Measurements from ENCODE around the gene GJA8.
"Not testable (repeated sequence)": the region's sequence is repeated elsewhere in the genome, so short reads cannot be mapped to it uniquely, and the experiment has no call there.

The GJA8 gene

GRCh38 chr1:147902253-147902845 is at the start of gene GJA8:
GJA8 (plus strand) TSS chr1:147902795; CDS start chr1:147907956, 5,161 bp downstream.
- Mint-ChIP-seq H3K27me3 (ENCODE audit: low read depth) (peaks cover 19% of the 10 kb centered on the region), H3K27ac (no peak within 1 kb of the TSS), H3K36me3 (ENCODE audit: low read depth) (no peaks in the 10 kb centered on the region), H3K9me3 (no peaks in the 10 kb centered on the region), H3K4me1 (ENCODE audit: low read depth) (peaks cover 10% of the 10 kb centered on the region), H3K4me3 (no peak within 1 kb of the TSS)
- DNase-seq (ENCODE audit: low spot score), result no peak

DNA sequence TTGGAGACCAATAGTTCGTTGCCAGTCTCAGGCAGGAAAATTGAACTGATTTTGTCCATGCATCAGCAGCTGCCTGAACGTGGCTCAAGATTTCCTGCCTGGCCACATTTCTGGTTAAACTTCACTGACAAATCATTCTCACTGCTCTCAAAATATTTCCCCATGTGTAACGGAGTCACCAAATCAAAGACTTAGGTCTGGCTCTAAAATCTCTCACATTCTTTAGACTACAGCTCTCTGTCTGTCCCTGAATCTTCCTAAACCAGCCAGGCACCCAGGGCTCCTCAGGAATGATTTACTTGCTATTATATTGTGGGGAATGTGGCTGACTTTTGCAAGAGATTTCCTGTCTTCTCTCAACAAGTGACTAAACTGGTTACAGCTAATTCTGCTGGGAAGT is 49.2 kb upstream of the GJA8 start:
- no peaks in the 10 kb centered on the region for H3K9me3 Mint-ChIP-seq
- peaks cover 29% of the 10 kb centered on the region for H3K27me3 Mint-ChIP-seq (ENCODE audit: low read depth)
- no peak overlapping the region for H3K27ac Mint-ChIP-seq
- no peaks in the 10 kb centered on the region for H3K4me1 Mint-ChIP-seq (ENCODE audit: low read depth)
- no peak for DNase-seq (ENCODE audit: low spot score)
- no peak overlapping the region for H3K4me3 Mint-ChIP-seq
- H3K36me3 Mint-ChIP-seq (ENCODE audit: low read depth), result no peaks in the 10 kb centered on the region

DNA sequence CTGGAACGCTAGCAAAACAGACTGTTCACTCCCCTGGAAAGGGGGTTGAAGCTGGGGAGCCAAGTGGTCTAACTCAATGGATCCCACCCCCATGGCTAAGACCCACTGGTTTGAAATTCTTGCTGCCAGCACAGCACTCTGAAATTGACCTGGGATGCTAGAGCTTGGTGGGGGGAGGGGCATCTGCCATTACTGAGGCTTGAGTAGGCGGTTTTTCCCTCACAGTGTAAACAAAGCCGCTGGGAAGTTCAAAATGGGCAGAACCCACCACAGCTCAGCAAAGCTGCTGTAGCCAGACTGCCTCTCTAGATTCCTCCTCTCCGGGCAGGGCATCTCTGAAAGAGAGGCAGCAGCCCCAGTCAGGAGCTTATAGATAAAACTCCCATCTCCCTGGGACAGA is 47.6 kb upstream of the GJA8 start:
- not testable (repeated sequence) for H3K36me3 Mint-ChIP-seq (ENCODE audit: low read depth)

GRCh38 chr1:147855996-147856395 is 46.6 kb upstream of the GJA8 start:
- not testable (repeated sequence) for H3K36me3 Mint-ChIP-seq (ENCODE audit: low read depth); H3K4me3 Mint-ChIP-seq; H3K4me1 Mint-ChIP-seq (ENCODE audit: low read depth); H3K9me3 Mint-ChIP-seq; DNase-seq (ENCODE audit: low spot score); H3K27ac Mint-ChIP-seq
- H3K27me3 Mint-ChIP-seq (ENCODE audit: low read depth), result peaks cover 32% of the 10 kb centered on the region

More for the DNA sequence above, 47.6 kb upstream of the GJA8 start:
- not testable (repeated sequence) for H3K9me3 Mint-ChIP-seq; H3K4me3 Mint-ChIP-seq; H3K27ac Mint-ChIP-seq; DNase-seq (ENCODE audit: low spot score); H3K4me1 Mint-ChIP-seq (ENCODE audit: low read depth)
- peaks cover 32% of the 10 kb centered on the region for H3K27me3 Mint-ChIP-seq (ENCODE audit: low read depth)

- not testable (repeated sequence) for H3K36me3 Mint-ChIP-seq (ENCODE audit: low read depth); H3K4me1 Mint-ChIP-seq (ENCODE audit: low read depth); H3K9me3 Mint-ChIP-seq; H3K4me3 Mint-ChIP-seq; H3K27ac Mint-ChIP-seq; DNase-seq (ENCODE audit: low spot score)
- peaks cover 23% of the 10 kb centered on the region for H3K27me3 Mint-ChIP-seq (ENCODE audit: low read depth)
Observed at GRCh38 chr1:147867204-147867603, 35.4 kb upstream of the GJA8 start.

- no peaks in the 10 kb centered on the region for H3K36me3 Mint-ChIP-seq (ENCODE audit: low read depth)
- no peaks in the 10 kb centered on the region for H3K9me3 Mint-ChIP-seq
- DNase-seq (ENCODE audit: low spot score), result no peak
- H3K27me3 Mint-ChIP-seq (ENCODE audit: low read depth), result peaks cover 19% of the 10 kb centered on the region
- no peak overlapping the region for H3K27ac Mint-ChIP-seq
- H3K4me1 Mint-ChIP-seq (ENCODE audit: low read depth), result no peaks in the 10 kb centered on the region
- H3K4me3 Mint-ChIP-seq, result no peak overlapping the region
Observed at GRCh38 chr1:147878022-147878421, 24.6 kb upstream of the GJA8 start.

DNA sequence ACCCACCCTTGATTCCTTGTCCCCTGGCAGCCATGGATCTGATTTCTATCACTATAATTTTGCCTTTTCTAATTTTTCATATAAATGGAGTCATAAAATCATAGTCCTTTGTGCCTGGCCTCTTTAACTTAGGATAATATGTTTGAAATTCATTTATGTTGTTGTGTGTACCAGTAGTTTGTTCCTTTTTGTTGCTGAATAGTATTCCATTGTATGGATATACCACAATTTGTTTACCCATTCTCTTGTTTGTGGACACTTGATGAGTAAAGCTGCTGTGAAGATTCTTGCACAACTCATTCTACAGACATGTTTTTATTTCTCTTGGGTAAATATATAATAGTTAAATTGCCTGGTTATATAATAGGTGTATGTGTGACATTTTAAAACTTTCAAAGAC is 22.7 kb upstream of the GJA8 start:
- no peak overlapping the region for H3K27ac Mint-ChIP-seq
- H3K4me1 Mint-ChIP-seq (ENCODE audit: low read depth), result no peaks in the 10 kb centered on the region
- H3K9me3 Mint-ChIP-seq, result no peaks in the 10 kb centered on the region
- H3K4me3 Mint-ChIP-seq, result no peak overlapping the region
- H3K27me3 Mint-ChIP-seq (ENCODE audit: low read depth), result peaks cover 24% of the 10 kb centered on the region
- DNase-seq (ENCODE audit: low spot score), result no peak
- H3K36me3 Mint-ChIP-seq (ENCODE audit: low read depth), result no peaks in the 10 kb centered on the region

GRCh38 chr1:147882535-147882934 is 20.1 kb upstream of the GJA8 start:
- H3K9me3 Mint-ChIP-seq, result no peaks in the 10 kb centered on the region
- peaks cover 15% of the 10 kb centered on the region for H3K27me3 Mint-ChIP-seq (ENCODE audit: low read depth)
- H3K4me3 Mint-ChIP-seq, result no peak overlapping the region
- DNase-seq (ENCODE audit: low spot score), result no peak
- H3K27ac Mint-ChIP-seq, result no peak overlapping the region
- H3K36me3 Mint-ChIP-seq (ENCODE audit: low read depth), result no peaks in the 10 kb centered on the region
- H3K4me1 Mint-ChIP-seq (ENCODE audit: low read depth), result no peaks in the 10 kb centered on the region

- Mint-ChIP-seq H3K36me3 (ENCODE audit: low read depth) (no peaks in the 10 kb centered on the region), H3K4me3 (no peak overlapping the region), H3K9me3 (no peaks in the 10 kb centered on the region)
Observed at GRCh38 chr1:147890177-147890790, 12.3 kb upstream of the GJA8 start.

GRCh38 chr1:147891088-147891487 is 11.5 kb upstream of the GJA8 start:
- Mint-ChIP-seq H3K4me3 (no peak overlapping the region), H3K9me3 (no peaks in the 10 kb centered on the region), H3K27me3 (ENCODE audit: low read depth) (peaks cover 8% of the 10 kb centered on the region), H3K27ac (no peak overlapping the region), H3K36me3 (ENCODE audit: low read depth) (no peaks in the 10 kb centered on the region), H3K4me1 (ENCODE audit: low read depth) (no peaks in the 10 kb centered on the region)
- no peak for DNase-seq (ENCODE audit: low spot score)

More at GRCh38 chr1:147890177-147890790, 12.3 kb upstream of the GJA8 start:
- peaks cover 8% of the 10 kb centered on the region for H3K27me3 Mint-ChIP-seq (ENCODE audit: low read depth)
- H3K4me1 Mint-ChIP-seq (ENCODE audit: low read depth), result no peaks in the 10 kb centered on the region
- no peak overlapping the region for H3K27ac Mint-ChIP-seq
- peak; percentile 52 for DNase-seq (ENCODE audit: low spot score)

GRCh38 chr1:147892216-147892615 is 10.4 kb upstream of the GJA8 start:
- DNase-seq (ENCODE audit: low spot score), result no peak
- no peaks in the 10 kb centered on the region for H3K9me3 Mint-ChIP-seq
- no peaks in the 10 kb centered on the region for H3K4me1 Mint-ChIP-seq (ENCODE audit: low read depth)

DNA sequence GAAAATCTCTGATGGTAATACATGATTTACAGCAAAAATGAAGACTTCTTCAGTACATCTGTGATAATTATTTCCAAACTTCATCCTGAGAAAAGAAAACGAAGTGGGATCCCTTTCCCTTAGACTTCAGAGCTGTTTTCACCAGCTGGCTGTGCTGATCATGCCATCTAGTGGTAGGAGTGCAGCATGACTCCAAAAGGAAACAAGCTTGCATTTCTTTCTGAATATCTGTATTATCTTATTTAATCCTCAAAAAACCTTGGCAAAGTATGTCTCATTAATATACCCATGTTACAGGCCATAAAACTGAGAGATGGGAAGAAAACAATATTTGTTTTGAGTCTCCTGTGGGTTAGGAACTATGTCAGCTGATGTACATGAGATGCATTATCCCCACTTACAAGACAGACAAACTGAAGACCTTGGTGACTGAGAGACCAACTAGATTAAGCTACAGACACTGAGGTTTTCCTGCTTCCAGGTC is 9.8 kb upstream of the GJA8 start:
- Mint-ChIP-seq H3K27ac (no peak overlapping the region), H3K9me3 (no peaks in the 10 kb centered on the region), H3K4me3 (no peak overlapping the region), H3K27me3 (ENCODE audit: low read depth) (peaks cover 6% of the 10 kb centered on the region), H3K36me3 (ENCODE audit: low read depth) (no peaks in the 10 kb centered on the region), H3K4me1 (ENCODE audit: low read depth) (no peaks in the 10 kb centered on the region)
- no peak for DNase-seq (ENCODE audit: low spot score)

More at GRCh38 chr1:147892216-147892615, 10.4 kb upstream of the GJA8 start:
- Mint-ChIP-seq H3K4me3 (no peak overlapping the region), H3K36me3 (ENCODE audit: low read depth) (no peaks in the 10 kb centered on the region), H3K27me3 (ENCODE audit: low read depth) (peaks cover 6% of the 10 kb centered on the region), H3K27ac (no peak overlapping the region)

DNA sequence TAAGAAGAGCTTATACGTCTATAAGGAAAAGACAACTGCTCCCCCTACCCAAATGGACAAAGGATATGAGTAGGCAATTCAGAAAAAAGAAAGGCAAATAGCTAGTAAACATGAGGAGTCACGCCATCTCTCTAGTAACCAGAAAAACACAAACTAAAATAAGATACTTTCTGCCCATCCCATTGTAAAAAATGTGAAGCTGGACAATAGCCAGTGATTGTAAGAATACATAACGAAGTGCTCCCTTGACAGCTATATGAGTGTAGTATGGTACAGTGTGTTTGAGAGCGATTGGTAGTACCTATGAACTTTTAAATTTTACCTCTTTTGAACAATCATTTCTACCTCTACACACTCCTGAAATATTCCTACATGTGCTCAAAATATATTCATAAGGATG is 7.5 kb upstream of the GJA8 start:
- DNase-seq (ENCODE audit: low spot score), result no peak
- no peak overlapping the region for H3K4me3 Mint-ChIP-seq
- H3K27ac Mint-ChIP-seq, result no peak overlapping the region
- peaks cover 9% of the 10 kb centered on the region for H3K27me3 Mint-ChIP-seq (ENCODE audit: low read depth)
- no peaks in the 10 kb centered on the region for H3K36me3 Mint-ChIP-seq (ENCODE audit: low read depth)
- no peaks in the 10 kb centered on the region for H3K9me3 Mint-ChIP-seq
- no peaks in the 10 kb centered on the region for H3K4me1 Mint-ChIP-seq (ENCODE audit: low read depth)

- H3K4me1 Mint-ChIP-seq (ENCODE audit: low read depth), result no peaks in the 10 kb centered on the region
- peaks cover 15% of the 10 kb centered on the region for H3K27me3 Mint-ChIP-seq (ENCODE audit: low read depth)
- DNase-seq (ENCODE audit: low spot score), result no peak
- H3K4me3 Mint-ChIP-seq, result no peak overlapping the region
- H3K9me3 Mint-ChIP-seq, result no peaks in the 10 kb centered on the region
- no peak overlapping the region for H3K27ac Mint-ChIP-seq
- no peaks in the 10 kb centered on the region for H3K36me3 Mint-ChIP-seq (ENCODE audit: low read depth)
Observed at GRCh38 chr1:147897029-147897752, 5.4 kb upstream of the GJA8 start.
